Measurements from ENCODE around the gene TMEM43.

- TF ChIP-seq CTCF (conservative IDR thresholded peaks at IDR 0.05 in 1 of 2, IDR thresholded peaks at IDR 0.05 in 1 of 2; ENCODE audit: extremely low read depth in 1 of 2, insufficient read depth in 1 of 2, low read depth in 1 of 2, low read length in 2 of 2), result no peak
- no peak for TF ChIP-seq EZH2 (IDR thresholded peaks at IDR 0.05; ENCODE audit: borderline replicate concordance, low read length)
Observed at GRCh38 chr3:14169435-14169834, 44.6 kb downstream of the TMEM43 start.
